HCT116 (cell line): ENCODE measurements around the gene PRPF4.
"Not testable (repeated sequence)": the region's sequence is repeated elsewhere in the genome, so short reads cannot be mapped to it uniquely, and the experiment has no call there.

Experiments used
- CBX3 ChIP-seq: IDR thresholded peaks from 2 replicates; pipeline ENCODE4 v1.6.1; 2012; ENCODE audit warnings: low read depth
- CEBPB ChIP-seq: IDR thresholded peaks from 2 replicates; pipeline ENCODE4 v1.6.1; 2012; ENCODE audit warnings: low read depth
- ELF1 ChIP-seq: IDR thresholded peaks from 2 replicates; pipeline ENCODE4 v1.6.1; 2012; ENCODE audit warnings: low read depth, borderline replicate concordance
- EZH2 ChIP-seq: fragments of 200-600 bp; sonication (generic); IDR thresholded peaks from 2 replicates; pipeline ENCODE4 v1.6.1; 2017; ENCODE audit warnings: antibody characterized with exemption, mixed run types
- EZH2phosphoT487 ChIP-seq: fragments of 200-600 bp; IDR thresholded peaks from 2 replicates; pipeline ENCODE4 v1.6.1; 2018; ENCODE audit warnings: antibody characterized with exemption, borderline replicate concordance
- POLR2A ChIP-seq: IDR thresholded peaks from 2 replicates; pipeline ENCODE4 v1.7.0; 2011; ENCODE audit warnings: borderline replicate concordance; ENCODE audit not compliant: insufficient read depth, insufficient read length; ENCODE audit errors: extremely low read depth
- POLR2AphosphoS5 ChIP-seq: IDR thresholded peaks from 2 replicates; pipeline ENCODE4 v1.6.1; 2011; ENCODE audit warnings: mild to moderate bottlenecking, low read depth, low read length, moderate library complexity
- RAD21 ChIP-seq: IDR thresholded peaks from 2 replicates; pipeline ENCODE4 v1.6.1; 2012; ENCODE audit warnings: low read depth, mild to moderate bottlenecking
- TF ChIP-seq, protein P1 (sequence below), 3 experiments: fragments of 200-600 bp in 1 of 3; sonication (generic) in 1 of 3; IDR thresholded peaks in 2 of 3; conservative IDR thresholded peaks in 1 of 3; 2 replicates each; pipeline ENCODE4 v1.5.1; 2012 to 2017; ENCODE audit warnings: low read depth in 2 of 3, low read length in 2 of 3, antibody characterized with exemption in 1 of 3, borderline replicate concordance in 1 of 3, control low read depth in 1 of 3, mild to moderate bottlenecking in 1 of 3, mixed read lengths in 1 of 3, mixed run types in 1 of 3, moderate library complexity in 1 of 3; ENCODE audit not compliant: insufficient read depth in 1 of 3
- TF ChIP-seq, protein P2 (sequence below): IDR thresholded peaks from 2 replicates; pipeline ENCODE4 v1.6.1; 2012
- TF ChIP-seq, protein P3 (sequence below): IDR thresholded peaks from 2 replicates; pipeline ENCODE4 v1.6.1; 2012

DNA sequence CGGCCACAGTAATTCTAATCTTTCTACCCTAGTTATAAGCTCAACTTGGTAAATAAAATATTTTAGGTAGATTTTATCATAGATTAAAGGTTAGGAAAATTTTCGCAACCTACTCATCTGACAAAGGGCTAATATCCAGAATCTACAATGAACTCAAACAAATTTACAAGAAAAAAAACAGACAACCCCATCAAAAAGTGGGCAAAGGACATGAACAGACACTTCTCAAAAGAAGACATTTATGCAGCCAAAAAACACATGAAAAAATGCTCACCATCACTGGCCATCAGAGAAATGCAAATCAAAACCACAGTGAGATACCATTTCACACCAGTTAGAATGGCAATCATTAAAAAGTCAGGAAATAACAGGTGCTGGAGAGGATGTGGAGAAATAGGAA is 25.8 kb upstream of the PRPF4 start:
- TF ChIP-seq, protein P1, sequence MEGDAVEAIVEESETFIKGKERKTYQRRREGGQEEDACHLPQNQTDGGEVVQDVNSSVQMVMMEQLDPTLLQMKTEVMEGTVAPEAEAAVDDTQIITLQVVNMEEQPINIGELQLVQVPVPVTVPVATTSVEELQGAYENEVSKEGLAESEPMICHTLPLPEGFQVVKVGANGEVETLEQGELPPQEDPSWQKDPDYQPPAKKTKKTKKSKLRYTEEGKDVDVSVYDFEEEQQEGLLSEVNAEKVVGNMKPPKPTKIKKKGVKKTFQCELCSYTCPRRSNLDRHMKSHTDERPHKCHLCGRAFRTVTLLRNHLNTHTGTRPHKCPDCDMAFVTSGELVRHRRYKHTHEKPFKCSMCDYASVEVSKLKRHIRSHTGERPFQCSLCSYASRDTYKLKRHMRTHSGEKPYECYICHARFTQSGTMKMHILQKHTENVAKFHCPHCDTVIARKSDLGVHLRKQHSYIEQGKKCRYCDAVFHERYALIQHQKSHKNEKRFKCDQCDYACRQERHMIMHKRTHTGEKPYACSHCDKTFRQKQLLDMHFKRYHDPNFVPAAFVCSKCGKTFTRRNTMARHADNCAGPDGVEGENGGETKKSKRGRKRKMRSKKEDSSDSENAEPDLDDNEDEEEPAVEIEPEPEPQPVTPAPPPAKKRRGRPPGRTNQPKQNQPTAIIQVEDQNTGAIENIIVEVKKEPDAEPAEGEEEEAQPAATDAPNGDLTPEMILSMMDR (IDR thresholded peaks at IDR 0.05 in 2 of 3, conservative IDR thresholded peaks at IDR 0.05 in 1 of 3; ENCODE audit: borderline replicate concordance in 1 of 3, insufficient read depth in 1 of 3, low read depth in 2 of 3, low read length in 2 of 3) = not testable (repeated sequence)
- TF ChIP-seq ELF1, POLR2AphosphoS5, CEBPB, POLR2A, RAD21, CBX3, EZH2, EZH2phosphoT487: not testable (repeated sequence)
- TF ChIP-seq, protein P2, sequence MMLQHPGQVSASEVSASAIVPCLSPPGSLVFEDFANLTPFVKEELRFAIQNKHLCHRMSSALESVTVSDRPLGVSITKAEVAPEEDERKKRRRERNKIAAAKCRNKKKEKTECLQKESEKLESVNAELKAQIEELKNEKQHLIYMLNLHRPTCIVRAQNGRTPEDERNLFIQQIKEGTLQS = not testable (repeated sequence)
- TF ChIP-seq, protein P3, sequence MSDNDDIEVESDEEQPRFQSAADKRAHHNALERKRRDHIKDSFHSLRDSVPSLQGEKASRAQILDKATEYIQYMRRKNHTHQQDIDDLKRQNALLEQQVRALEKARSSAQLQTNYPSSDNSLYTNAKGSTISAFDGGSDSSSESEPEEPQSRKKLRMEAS = not testable (repeated sequence)
